Posterior cingulate gyrus (tissue), 11 donors: ENCODE data around the gene COL9A1.

Experiments used
- DNase-seq, 10 donors: peaks; one replicate each; pipeline versions ENCODE4 v3.0.0 to v3.0.0-alpha.2; 2020 to 2021; ENCODE audit warnings: mixed read lengths in 3 of 10
- intact Hi-C: fragments of 100-400 bp; cut with DNase I; formaldehyde crosslinking; loops from one replicate; pipeline ENCODE4 v1.15.1; 2023

COL9A1 gene

DNA sequence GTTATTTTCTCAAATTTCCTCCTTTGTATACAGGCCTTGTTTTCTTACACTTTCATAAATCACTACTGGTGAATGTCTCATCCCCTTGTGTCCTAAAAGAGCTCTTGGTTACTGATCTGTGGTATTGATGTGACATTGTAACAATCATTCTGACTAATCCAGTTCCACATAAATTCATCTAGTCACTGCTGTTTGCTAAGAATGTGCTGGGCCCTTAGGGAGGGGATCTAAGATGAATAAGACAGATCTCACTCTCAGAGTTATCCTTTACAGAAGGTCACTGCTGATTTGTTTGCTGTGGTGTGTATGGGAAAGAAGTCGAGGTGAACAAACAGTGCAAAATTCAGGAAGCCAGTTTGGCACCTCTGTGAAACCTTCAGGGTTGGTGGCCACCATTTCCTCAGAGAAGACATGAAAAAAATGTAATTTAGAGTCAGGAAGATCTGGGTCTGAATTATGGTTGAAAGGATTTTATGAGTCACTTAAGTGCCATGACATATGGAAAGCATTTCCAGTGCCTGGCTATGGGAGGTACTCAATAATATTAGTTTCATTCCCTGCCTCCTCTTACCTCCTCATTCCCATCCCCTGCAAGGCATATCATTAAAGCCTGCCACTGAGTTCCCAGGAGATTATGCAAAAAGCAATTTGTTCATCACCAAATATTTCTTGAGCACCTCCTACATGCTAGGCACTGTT is 121.8 kb downstream of the COL9A1 start:
- DNase-seq: no peak
- intact Hi-C loops: no loop called here

DNA sequence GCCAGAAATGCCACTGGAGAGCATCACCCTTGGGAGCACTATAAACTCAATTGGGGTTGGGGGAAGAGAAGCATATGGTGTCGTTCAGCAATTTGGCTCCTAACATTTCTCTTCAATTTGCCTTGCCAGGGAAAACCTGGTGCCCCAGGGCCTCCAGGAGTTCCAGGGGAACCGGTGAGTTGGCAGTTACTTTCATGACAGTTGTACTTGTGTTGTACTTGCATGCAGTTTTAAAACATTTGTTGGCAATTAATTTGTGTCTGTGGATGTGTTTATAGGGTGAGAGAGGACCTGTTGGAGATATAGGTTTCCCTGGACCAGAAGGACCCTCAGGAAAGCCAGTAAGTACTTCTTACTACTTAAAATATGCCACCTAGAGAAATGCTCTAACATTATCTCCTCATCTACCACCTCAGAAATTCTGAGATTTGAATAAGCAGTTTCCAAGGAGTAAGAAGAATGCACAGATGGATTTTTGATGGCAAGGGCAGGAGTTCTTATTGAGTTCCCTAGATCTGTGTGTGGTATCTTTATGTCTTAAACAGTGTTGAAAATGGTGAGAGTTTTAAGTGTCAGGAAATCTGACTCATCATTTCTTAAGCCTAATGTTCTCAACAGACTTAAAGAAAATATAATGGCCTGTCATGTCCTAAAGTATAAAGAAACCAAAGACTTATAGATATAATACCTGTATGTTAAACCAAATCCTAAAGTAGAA is 122.5 kb downstream of the COL9A1 start:
- DNase-seq: no peak
- intact Hi-C loops: no loop called here

DNA sequence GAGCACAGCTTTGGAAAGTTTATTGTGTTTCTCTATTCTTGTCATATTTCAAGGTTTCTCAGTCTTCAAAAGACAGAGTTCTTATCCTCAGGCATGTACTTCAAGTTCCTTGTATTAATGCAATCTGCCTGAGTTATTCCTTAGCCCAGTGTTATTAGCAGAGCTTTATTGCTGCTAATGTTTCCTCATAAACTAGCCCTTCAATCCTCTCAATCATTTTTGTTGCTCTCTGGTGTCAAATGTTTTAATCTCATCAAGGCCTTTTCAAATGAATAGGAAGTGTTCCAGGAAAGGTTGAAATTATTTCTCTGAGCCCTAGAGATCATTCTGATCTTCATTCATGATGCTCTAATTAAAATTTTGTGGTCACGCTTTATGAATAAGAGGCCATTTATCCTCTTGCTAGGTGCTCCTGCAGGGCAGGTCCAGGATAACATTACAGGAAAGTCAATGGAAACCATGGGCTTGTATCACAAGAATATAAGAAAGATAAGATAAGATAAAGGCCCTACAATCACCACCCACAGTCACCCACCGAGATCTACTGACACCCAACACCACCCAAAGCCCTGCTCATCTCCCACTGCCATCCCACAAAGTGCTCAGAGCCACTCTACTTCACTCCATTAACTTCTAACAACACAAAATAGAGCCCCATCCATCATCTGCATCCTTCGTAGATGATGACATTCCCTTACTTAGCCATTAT is 125.9 kb downstream of the COL9A1 start:
- no peak for DNase-seq
- intact Hi-C loops: no loop called here

DNA sequence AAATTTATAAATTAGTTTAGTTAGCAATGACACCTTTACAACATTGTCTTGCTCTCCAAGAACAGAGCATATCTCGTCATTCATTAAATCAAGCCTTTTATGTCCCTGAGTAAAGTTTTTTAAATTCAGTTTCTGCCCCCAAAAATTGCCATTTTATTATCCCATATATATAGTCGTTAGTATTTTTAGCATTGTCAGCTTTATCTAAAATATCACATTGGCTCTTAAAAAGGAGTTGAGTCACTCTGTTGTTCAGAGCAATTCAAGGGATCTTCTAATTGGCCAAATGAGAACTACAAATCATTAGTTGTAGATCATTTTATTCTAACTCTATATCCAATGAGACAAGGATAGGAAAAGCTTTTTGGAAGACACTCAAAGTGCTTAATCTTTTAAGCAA is 127.1 kb downstream of the COL9A1 start:
- intact Hi-C loops: no loop called here
- no peak for DNase-seq

DNA sequence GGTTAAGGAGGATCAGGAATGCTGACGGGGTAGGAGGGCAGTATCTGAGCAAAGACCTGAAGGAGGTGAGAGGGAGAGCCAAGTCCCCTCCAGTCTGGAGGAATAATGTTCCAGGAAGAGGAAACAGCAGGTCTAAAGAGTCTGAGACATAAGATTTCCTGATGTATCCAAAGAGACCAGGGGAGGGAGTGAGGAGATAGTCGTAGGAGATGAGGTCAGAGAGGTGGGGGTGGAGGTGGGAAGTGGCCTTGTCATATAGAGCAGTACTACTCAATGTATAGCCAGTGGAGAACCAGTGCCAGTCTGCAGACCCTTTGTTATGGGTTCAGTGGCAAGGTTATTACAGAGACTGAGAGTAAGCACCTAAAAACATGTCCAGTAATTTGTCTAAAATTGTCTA is 130.6 kb downstream of the COL9A1 start:
- intact Hi-C loops: no loop called here
- no peak for DNase-seq

DNA sequence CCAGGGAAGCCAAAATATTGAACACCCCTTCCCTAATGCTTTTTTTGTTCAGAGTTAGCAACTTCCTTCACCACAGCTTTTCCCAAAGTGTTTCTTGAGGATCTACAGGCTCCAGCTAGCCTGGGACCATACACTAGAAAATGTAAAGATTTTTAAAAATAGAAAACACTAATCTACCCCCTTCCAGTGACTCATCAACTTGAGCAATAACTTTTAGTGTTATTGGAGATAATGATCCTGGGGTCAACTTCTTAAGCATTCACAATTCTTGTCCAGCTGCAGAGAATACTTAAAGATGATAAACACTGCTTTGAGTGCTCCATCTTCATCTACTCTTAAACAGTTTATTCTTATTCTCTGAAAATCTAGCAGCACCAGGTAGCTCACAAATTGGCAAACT is 131.6 kb downstream of the COL9A1 start:
- no peak for DNase-seq

DNA sequence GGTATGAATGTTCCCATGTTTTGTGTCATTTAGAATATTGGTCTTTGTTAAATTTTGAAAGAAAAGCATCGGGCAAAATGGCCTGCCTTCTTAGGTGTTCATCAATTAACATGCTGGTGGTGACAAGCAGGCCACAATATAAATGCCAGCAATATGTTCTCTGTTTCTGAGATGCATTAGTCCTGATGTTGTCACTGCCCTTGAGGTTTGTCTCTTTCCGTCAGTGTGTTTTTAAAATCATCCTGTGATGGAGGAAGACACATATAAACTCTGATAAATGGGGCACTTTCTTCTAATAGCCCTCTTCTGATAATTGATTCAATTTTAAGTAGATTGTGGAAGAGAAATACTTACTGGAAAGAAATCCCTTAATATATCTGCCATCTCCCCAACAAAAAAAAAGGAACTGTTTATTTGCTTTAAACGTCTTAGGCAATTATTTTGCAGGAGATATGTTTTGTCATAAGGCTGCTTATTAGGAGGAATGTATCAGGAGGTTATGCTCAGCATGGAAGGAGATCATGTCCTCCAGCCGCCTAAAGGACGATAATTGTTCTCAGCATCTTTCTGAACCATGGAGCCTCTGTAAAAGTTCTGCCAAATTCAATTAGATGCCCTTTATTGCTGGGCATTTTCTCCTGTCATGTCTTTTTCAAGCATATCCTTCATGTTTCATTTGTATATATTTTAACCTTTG is 134.1 kb downstream of the COL9A1 start:
- no peak for DNase-seq
- intact Hi-C loops: loop anchor here (5.0 kb wide), 2 partner anchors 332 to 437 kb away; no protein-coding TSS in a partner anchor

More for the DNA sequence above, 131.6 kb downstream of the COL9A1 start:
- intact Hi-C loops: no loop called here
